WTC11 (cell line): Measurements from ENCODE around the gene IQGAP2. TPM values are rescaled to one million over a fixed set of nuclear protein-coding genes. Genes with fewer than 3 reads are reported as not detected.

ENCODE experiments used
- ATAC-seq: fragments of 200-7000 bp; cut with Tn5 transposase; 2 replicates; pipeline ENCODE4 v1.10.0; 2021; ENCODE audit warnings: mild to moderate bottlenecking, moderate library complexity
- CTCF ChIA-PET: fragments of 300-600 bp; sonication (Branson Sonifier 250); formaldehyde crosslinking; loops from one replicate; lab custom pipeline; 2021; ENCODE audit warnings: antibody characterized with exemption; lab: Charles Lee
- POLR2A ChIA-PET: fragments of 350-600 bp; sonication (Branson Sonifier 250); formaldehyde crosslinking; loops from one replicate; lab custom pipeline; 2021; ENCODE audit warnings: antibody characterized with exemption; lab: Charles Lee
- DNase-seq: peaks from one replicate; pipeline ENCODE4 v3.0.0; 2021; ENCODE audit warnings: low spot score
- H3K27ac Mint-ChIP-seq: 2 replicates; pipeline ENCODE4 v1.8.0; 2021; ENCODE audit warnings: mixed read lengths
- H3K27me3 Mint-ChIP-seq: 2 replicates; pipeline ENCODE4 v1.8.0; 2021; ENCODE audit warnings: low read depth, mild to moderate bottlenecking, moderate library complexity, mixed read lengths
- H3K36me3 Mint-ChIP-seq: 2 replicates; pipeline ENCODE4 v1.8.0; 2021; ENCODE audit warnings: mixed read lengths
- H3K4me1 Mint-ChIP-seq: 2 replicates; pipeline ENCODE4 v1.8.0; 2022; ENCODE audit warnings: mixed read lengths
- H3K4me3 Mint-ChIP-seq: 2 replicates; pipeline ENCODE4 v1.8.0; 2021; ENCODE audit warnings: mild to moderate bottlenecking, moderate library complexity, mixed read lengths
- H3K9me3 Mint-ChIP-seq: 2 replicates; pipeline ENCODE4 v1.8.0; 2021; ENCODE audit warnings: mixed read lengths
- ATF1 ChIP-seq: sonication (generic); formaldehyde crosslinking; IDR thresholded peaks from 2 replicates; pipeline ENCODE4 v1.8.1; 2023; ENCODE audit warnings: mild to moderate bottlenecking, moderate library complexity, missing genetic modification reagents
- CBFB ChIP-seq: sonication (generic); formaldehyde crosslinking; IDR thresholded peaks from 2 replicates; pipeline ENCODE4 v1.8.1; 2022; ENCODE audit warnings: mild to moderate bottlenecking, low read depth, missing genetic modification reagents
- ESRRA ChIP-seq: sonication (generic); formaldehyde crosslinking; IDR thresholded peaks from 2 replicates; pipeline ENCODE4 v1.8.1; 2022; ENCODE audit warnings: mild to moderate bottlenecking, missing genetic modification reagents, borderline replicate concordance
- GRHL2 ChIP-seq: fragments of 250-450 bp; sonication (Bioruptor Pico); IDR thresholded peaks from 2 replicates; pipeline ENCODE4 v1.8.0; 2022; ENCODE audit warnings: mild to moderate bottlenecking, moderate library complexity; ENCODE audit not compliant: insufficient replicate concordance, severe bottlenecking
- HMGA2 ChIP-seq: fragments of 250-450 bp; sonication (Bioruptor Pico); IDR thresholded peaks from 2 replicates; pipeline ENCODE4 v1.4.0; 2021; ENCODE audit warnings: mild to moderate bottlenecking, moderate library complexity
- JUN ChIP-seq: sonication (generic); formaldehyde crosslinking; IDR thresholded peaks from 2 replicates; pipeline ENCODE4 v1.8.0; 2023; ENCODE audit warnings: mild to moderate bottlenecking, missing genetic modification reagents
- OVOL2 ChIP-seq: fragments of 250-450 bp; sonication (Bioruptor Pico); IDR thresholded peaks from 2 replicates; pipeline ENCODE4 v1.9.0; 2021; ENCODE audit warnings: mild to moderate bottlenecking, borderline replicate concordance
- TP53 ChIP-seq: sonication (generic); formaldehyde crosslinking; IDR thresholded peaks from 2 replicates; pipeline ENCODE4 v1.8.1; 2023; ENCODE audit warnings: mild to moderate bottlenecking, missing genetic modification reagents
- ZBTB21 ChIP-seq: sonication (generic); formaldehyde crosslinking; IDR thresholded peaks from 2 replicates; pipeline ENCODE4 v1.8.1; 2023; ENCODE audit warnings: mild to moderate bottlenecking, missing genetic modification reagents, borderline replicate concordance
- ZNF121 ChIP-seq: sonication (generic); formaldehyde crosslinking; IDR thresholded peaks from 2 replicates; pipeline ENCODE4 v1.8.0; 2023; ENCODE audit warnings: missing genetic modification reagents
- total RNA-seq: library from RNA; stranded (reverse); gene quantifications from 3 replicates; pipeline ENCODE4 v1.2.3, GENCODE V29; 2021
- TF ChIP-seq, protein P1 (sequence below): sonication (generic); formaldehyde crosslinking; IDR thresholded peaks from 2 replicates; pipeline ENCODE4 v1.8.1; 2023; ENCODE audit warnings: mild to moderate bottlenecking, missing genetic modification reagents, borderline replicate concordance
- TF ChIP-seq, protein P2 (sequence below): sonication (generic); formaldehyde crosslinking; IDR thresholded peaks from 2 replicates; pipeline ENCODE4 v1.8.0; 2022; ENCODE audit warnings: missing genetic modification reagents
- TF ChIP-seq, protein P3 (sequence below): sonication (generic); formaldehyde crosslinking; IDR thresholded peaks from 2 replicates; pipeline ENCODE4 v1.8.1; 2023; ENCODE audit warnings: mild to moderate bottlenecking, missing genetic modification reagents
- TF ChIP-seq, protein P4 (sequence below): sonication (generic); formaldehyde crosslinking; IDR thresholded peaks from 2 replicates; pipeline ENCODE4 v1.8.0; 2022; ENCODE audit warnings: mild to moderate bottlenecking, missing genetic modification reagents
- TF ChIP-seq, protein P5 (sequence below): sonication (generic); formaldehyde crosslinking; IDR thresholded peaks from 2 replicates; pipeline ENCODE4 v1.8.0; 2022; ENCODE audit warnings: mild to moderate bottlenecking, missing genetic modification reagents
- TF ChIP-seq, protein P6 (sequence below): fragments of 200-600 bp; IDR thresholded peaks from 2 replicates; pipeline ENCODE4 v1.8.0; 2022; ENCODE audit warnings: antibody characterized with exemption
- TF ChIP-seq, protein P7 (sequence below): sonication (generic); formaldehyde crosslinking; IDR thresholded peaks from 2 replicates; pipeline ENCODE4 v1.8.1; 2023; ENCODE audit warnings: mild to moderate bottlenecking, moderate library complexity, missing genetic modification reagents

The IQGAP2 gene
- total RNA-seq, 1 experiment from 2014 or later, result 70.6 TPM

DNA sequence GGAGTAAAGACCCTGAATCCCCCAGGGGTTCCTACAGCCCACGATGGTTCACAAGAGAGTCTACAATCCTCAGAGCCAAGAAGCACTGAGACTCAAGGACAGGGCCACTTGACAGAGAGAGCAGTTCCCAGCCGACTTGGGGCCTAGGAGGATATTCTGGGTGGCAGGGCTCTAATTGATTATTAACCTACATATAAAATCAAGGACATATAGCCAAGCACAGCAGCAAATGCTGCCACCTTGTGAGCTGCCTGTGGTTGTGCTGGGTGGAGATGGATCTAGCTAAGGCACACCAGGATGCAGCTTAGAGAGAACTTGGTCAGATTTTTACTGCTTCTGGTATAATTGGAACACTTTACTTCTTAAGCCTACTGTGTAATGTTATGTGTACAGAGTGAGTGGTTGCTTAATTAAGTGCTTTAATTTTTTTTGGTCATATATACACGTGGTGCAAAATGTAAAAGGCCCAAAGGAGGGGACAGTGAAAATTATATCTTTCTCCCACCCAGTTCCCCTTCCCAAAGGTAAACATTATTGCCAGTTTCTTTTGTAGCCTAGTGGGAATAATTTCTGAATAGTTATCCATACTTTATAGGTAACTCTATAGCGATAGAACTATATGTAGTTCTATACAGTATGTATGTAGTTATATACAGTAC lies 141.3 kb downstream of the IQGAP2 start:
- peak; percentile 88 for ATAC-seq

DNA sequence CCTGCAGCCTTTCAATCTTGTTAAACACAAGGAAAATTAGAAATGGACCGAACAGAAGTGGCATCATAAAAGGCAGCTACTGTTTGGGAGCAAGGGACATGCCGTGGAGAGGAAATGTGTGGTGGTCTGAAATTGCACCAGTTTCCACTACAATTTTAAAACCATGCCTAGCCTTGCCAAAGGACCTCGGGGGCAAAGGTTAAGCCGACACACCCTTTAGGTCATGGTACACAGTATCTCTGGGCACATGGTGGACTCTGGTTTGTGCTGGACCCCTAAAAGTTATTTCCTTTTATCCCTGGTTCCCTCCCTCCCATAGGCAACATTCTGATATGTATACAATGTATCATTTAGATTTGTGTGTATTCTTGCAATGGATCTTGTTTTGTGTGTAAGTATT lies 142.1 kb downstream of the IQGAP2 start:
- Mint-ChIP-seq H3K27me3 (no peaks in the 10 kb centered on the region), H3K27ac (no peak overlapping the region), H3K36me3 (peaks cover 7% of the 10 kb centered on the region), H3K9me3 (peaks cover 7% of the 10 kb centered on the region), H3K4me3 (no peak overlapping the region), H3K4me1 (peaks cover 43% of the 10 kb centered on the region)
- CTCF ChIA-PET, result interaction anchor here (1.2 kb wide), 1 partner anchor 229 kb away, joined by 4 read pairs; no protein-coding TSS in a partner anchor
- POLR2A ChIA-PET, result no interaction called here
- ATAC-seq, result no peak
- no peak for DNase-seq
- no peak for TF ChIP-seq HMGA2
- no peak for TF ChIP-seq CBFB (CRISPR knock-in tag)
- TF ChIP-seq, protein P1, sequence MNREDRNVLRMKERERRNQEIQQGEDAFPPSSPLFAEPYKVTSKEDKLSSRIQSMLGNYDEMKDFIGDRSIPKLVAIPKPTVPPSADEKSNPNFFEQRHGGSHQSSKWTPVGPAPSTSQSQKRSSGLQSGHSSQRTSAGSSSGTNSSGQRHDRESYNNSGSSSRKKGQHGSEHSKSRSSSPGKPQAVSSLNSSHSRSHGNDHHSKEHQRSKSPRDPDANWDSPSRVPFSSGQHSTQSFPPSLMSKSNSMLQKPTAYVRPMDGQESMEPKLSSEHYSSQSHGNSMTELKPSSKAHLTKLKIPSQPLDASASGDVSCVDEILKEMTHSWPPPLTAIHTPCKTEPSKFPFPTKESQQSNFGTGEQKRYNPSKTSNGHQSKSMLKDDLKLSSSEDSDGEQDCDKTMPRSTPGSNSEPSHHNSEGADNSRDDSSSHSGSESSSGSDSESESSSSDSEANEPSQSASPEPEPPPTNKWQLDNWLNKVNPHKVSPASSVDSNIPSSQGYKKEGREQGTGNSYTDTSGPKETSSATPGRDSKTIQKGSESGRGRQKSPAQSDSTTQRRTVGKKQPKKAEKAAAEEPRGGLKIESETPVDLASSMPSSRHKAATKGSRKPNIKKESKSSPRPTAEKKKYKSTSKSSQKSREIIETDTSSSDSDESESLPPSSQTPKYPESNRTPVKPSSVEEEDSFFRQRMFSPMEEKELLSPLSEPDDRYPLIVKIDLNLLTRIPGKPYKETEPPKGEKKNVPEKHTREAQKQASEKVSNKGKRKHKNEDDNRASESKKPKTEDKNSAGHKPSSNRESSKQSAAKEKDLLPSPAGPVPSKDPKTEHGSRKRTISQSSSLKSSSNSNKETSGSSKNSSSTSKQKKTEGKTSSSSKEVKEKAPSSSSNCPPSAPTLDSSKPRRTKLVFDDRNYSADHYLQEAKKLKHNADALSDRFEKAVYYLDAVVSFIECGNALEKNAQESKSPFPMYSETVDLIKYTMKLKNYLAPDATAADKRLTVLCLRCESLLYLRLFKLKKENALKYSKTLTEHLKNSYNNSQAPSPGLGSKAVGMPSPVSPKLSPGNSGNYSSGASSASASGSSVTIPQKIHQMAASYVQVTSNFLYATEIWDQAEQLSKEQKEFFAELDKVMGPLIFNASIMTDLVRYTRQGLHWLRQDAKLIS (CRISPR knock-in tag), result no peak
- TF ChIP-seq, protein P2, sequence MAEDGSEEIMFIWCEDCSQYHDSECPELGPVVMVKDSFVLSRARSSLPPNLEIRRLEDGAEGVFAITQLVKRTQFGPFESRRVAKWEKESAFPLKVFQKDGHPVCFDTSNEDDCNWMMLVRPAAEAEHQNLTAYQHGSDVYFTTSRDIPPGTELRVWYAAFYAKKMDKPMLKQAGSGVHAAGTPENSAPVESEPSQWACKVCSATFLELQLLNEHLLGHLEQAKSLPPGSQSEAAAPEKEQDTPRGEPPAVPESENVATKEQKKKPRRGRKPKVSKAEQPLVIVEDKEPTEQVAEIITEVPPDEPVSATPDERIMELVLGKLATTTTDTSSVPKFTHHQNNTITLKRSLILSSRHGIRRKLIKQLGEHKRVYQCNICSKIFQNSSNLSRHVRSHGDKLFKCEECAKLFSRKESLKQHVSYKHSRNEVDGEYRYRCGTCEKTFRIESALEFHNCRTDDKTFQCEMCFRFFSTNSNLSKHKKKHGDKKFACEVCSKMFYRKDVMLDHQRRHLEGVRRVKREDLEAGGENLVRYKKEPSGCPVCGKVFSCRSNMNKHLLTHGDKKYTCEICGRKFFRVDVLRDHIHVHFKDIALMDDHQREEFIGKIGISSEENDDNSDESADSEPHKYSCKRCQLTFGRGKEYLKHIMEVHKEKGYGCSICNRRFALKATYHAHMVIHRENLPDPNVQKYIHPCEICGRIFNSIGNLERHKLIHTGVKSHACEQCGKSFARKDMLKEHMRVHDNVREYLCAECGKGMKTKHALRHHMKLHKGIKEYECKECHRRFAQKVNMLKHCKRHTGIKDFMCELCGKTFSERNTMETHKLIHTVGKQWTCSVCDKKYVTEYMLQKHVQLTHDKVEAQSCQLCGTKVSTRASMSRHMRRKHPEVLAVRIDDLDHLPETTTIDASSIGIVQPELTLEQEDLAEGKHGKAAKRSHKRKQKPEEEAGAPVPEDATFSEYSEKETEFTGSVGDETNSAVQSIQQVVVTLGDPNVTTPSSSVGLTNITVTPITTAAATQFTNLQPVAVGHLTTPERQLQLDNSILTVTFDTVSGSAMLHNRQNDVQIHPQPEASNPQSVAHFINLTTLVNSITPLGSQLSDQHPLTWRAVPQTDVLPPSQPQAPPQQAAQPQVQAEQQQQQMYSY (CRISPR knock-in tag), result no peak
- no peak for TF ChIP-seq ZBTB21 (CRISPR knock-in tag)
- TF ChIP-seq ESRRA, result no peak
- no peak for TF ChIP-seq ZNF121 (CRISPR knock-in tag)
- TF ChIP-seq, protein P3, sequence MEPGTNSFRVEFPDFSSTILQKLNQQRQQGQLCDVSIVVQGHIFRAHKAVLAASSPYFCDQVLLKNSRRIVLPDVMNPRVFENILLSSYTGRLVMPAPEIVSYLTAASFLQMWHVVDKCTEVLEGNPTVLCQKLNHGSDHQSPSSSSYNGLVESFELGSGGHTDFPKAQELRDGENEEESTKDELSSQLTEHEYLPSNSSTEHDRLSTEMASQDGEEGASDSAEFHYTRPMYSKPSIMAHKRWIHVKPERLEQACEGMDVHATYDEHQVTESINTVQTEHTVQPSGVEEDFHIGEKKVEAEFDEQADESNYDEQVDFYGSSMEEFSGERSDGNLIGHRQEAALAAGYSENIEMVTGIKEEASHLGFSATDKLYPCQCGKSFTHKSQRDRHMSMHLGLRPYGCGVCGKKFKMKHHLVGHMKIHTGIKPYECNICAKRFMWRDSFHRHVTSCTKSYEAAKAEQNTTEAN (CRISPR knock-in tag), result no peak
- no peak for TF ChIP-seq GRHL2
- TF ChIP-seq TP53 (CRISPR knock-in tag), result no peak
- TF ChIP-seq, protein P4, sequence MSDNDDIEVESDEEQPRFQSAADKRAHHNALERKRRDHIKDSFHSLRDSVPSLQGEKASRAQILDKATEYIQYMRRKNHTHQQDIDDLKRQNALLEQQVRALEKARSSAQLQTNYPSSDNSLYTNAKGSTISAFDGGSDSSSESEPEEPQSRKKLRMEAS (CRISPR knock-in tag), result no peak
- TF ChIP-seq OVOL2 (CRISPR knock-in tag), result no peak
- no peak for TF ChIP-seq ATF1 (CRISPR knock-in tag)
- TF ChIP-seq, protein P5, sequence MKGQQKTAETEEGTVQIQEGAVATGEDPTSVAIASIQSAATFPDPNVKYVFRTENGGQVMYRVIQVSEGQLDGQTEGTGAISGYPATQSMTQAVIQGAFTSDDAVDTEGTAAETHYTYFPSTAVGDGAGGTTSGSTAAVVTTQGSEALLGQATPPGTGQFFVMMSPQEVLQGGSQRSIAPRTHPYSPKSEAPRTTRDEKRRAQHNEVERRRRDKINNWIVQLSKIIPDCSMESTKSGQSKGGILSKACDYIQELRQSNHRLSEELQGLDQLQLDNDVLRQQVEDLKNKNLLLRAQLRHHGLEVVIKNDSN (CRISPR knock-in tag), result no peak
- no peak for TF ChIP-seq JUN (CRISPR knock-in tag)

More for the DNA sequence above, 141.3 kb downstream of the IQGAP2 start:
- Mint-ChIP-seq H3K36me3 (no peaks in the 10 kb centered on the region), H3K9me3 (no peaks in the 10 kb centered on the region; the same call in 1 of the 2 replicates), H3K27ac (no peak overlapping the region), H3K4me3 (no peak overlapping the region), H3K4me1 (peaks cover 44% of the 10 kb centered on the region), H3K27me3 (no peaks in the 10 kb centered on the region)
- TF ChIP-seq, protein P6, sequence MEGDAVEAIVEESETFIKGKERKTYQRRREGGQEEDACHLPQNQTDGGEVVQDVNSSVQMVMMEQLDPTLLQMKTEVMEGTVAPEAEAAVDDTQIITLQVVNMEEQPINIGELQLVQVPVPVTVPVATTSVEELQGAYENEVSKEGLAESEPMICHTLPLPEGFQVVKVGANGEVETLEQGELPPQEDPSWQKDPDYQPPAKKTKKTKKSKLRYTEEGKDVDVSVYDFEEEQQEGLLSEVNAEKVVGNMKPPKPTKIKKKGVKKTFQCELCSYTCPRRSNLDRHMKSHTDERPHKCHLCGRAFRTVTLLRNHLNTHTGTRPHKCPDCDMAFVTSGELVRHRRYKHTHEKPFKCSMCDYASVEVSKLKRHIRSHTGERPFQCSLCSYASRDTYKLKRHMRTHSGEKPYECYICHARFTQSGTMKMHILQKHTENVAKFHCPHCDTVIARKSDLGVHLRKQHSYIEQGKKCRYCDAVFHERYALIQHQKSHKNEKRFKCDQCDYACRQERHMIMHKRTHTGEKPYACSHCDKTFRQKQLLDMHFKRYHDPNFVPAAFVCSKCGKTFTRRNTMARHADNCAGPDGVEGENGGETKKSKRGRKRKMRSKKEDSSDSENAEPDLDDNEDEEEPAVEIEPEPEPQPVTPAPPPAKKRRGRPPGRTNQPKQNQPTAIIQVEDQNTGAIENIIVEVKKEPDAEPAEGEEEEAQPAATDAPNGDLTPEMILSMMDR, result 0 out of 2 replicates have a peak, but pooled peaks have one; percentile 26
- TF ChIP-seq, protein P7, sequence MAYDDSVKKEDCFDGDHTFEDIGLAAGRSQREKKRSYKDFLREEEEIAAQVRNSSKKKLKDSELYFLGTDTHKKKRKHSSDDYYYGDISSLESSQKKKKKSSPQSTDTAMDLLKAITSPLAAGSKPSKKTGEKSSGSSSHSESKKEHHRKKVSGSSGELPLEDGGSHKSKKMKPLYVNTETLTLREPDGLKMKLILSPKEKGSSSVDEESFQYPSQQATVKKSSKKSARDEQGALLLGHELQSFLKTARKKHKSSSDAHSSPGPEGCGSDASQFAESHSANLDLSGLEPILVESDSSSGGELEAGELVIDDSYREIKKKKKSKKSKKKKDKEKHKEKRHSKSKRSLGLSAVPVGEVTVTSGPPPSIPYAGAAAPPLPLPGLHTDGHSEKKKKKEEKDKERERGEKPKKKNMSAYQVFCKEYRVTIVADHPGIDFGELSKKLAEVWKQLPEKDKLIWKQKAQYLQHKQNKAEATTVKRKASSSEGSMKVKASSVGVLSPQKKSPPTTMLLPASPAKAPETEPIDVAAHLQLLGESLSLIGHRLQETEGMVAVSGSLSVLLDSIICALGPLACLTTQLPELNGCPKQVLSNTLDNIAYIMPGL (CRISPR knock-in tag), result no peak
- CTCF ChIA-PET, result interaction anchor here (0.6 to 3.8 kb wide), 34 partner anchors 9 to 369 kb away, joined by 3 to 71 read pairs (median 4); partner anchors contain the start of gene IQGAP2
- peak; percentile 54 for DNase-seq
- POLR2A ChIA-PET, result no interaction called here
